Upper lobe of right lung (tissue), 1 donor: ENCODE measurements around the gene GRIK2. TPM values are rescaled to one million over a fixed set of nuclear protein-coding genes. Genes with fewer than 3 reads are reported as not detected.

ENCODE experiments used
- ATAC-seq: fragments of 200-7000 bp; cut with Tn5 transposase; one replicate; pipeline ENCODE4 v1.9.1; 2020; ENCODE audit warnings: mild to moderate bottlenecking, moderate library complexity
- DNase-seq: peaks from one replicate; pipeline ENCODE4 v3.0.0-alpha.2; 2020
- H3K27ac ChIP-seq: fragments of 200-600 bp; one replicate; pipeline ENCODE4 v1.8.0; 2022
- H3K27me3 ChIP-seq: fragments of 200-600 bp; one replicate; pipeline ENCODE4 v1.8.0; 2022; ENCODE audit warnings: mild to moderate bottlenecking
- H3K36me3 ChIP-seq: fragments of 200-600 bp; one replicate; pipeline ENCODE4 v1.8.0; 2022
- H3K4me1 ChIP-seq: fragments of 200-600 bp; one replicate; pipeline ENCODE4 v1.8.0; 2022
- H3K4me3 ChIP-seq: fragments of 200-600 bp; one replicate; pipeline ENCODE4 v1.8.0; 2022; ENCODE audit warnings: mild to moderate bottlenecking
- H3K9me3 ChIP-seq: fragments of 200-600 bp; one replicate; pipeline ENCODE4 v1.8.0; 2022
- CTCF ChIP-seq: fragments of 200-600 bp; IDR thresholded peaks from one replicate; pipeline ENCODE4 v1.8.0; 2022; ENCODE audit warnings: antibody characterized with exemption
- intact Hi-C: fragments of 100-400 bp; cut with DNase I; formaldehyde crosslinking; loops from one replicate; pipeline ENCODE4 v1.11.0; 2022
- total RNA-seq: library from RNA; stranded (reverse); fragmentation: NEBNext Ultra II Directional; extraction: Animal tissue kit (Norgen Biotek cat#: 25700); gene quantifications from one replicate; pipeline ENCODE4 v1.2.1, GENCODE V29; 2021
- donor health status: DM: no; HTN: yes; CAD: no; lungs with severe emphysema.

Gene GRIK2
- total RNA-seq, 1 donor from 2014 or later = 0.38 TPM

DNA sequence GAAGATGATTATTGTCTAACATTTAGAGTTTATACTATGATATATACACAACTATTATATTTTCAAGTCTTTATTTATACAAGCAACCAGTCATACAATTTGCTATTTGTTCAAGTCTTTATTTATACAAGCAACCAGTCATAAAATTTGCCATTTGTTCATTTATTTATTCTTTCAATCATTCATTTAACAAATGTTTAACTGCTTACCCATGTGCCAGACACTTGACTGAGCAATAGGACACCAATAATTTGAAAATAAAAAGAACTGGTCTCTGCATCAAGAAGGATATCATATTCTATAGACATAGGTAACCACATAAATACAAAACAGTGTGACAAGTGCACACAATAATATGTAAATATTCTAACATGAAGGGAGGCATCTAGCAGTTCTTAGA is 20.3 kb downstream of the GRIK2 start:
- DNase-seq (no peak), ATAC-seq (no peak)
- H3K36me3 ChIP-seq = no peaks in the 10 kb centered on the region
- no peak overlapping the region for H3K4me3 ChIP-seq
- intact Hi-C loops = no loop called here
- H3K27ac ChIP-seq = no peak overlapping the region
- H3K9me3 ChIP-seq = no peaks in the 10 kb centered on the region
- no peak for TF ChIP-seq CTCF
- no peaks in the 10 kb centered on the region for H3K27me3 ChIP-seq
- no peaks in the 10 kb centered on the region for H3K4me1 ChIP-seq

GRCh38 chr6:101417900-101418299 is 24.4 kb downstream of the GRIK2 start:
- H3K9me3 ChIP-seq = no peaks in the 10 kb centered on the region
- no peak for DNase-seq
- H3K36me3 ChIP-seq = no peaks in the 10 kb centered on the region
- H3K4me3 ChIP-seq = no peak overlapping the region
- no peaks in the 10 kb centered on the region for H3K4me1 ChIP-seq
- intact Hi-C loops = no loop called here
- no peak for ATAC-seq
- TF ChIP-seq CTCF = no peak
- H3K27ac ChIP-seq = no peak overlapping the region
- H3K27me3 ChIP-seq = no peaks in the 10 kb centered on the region

DNA sequence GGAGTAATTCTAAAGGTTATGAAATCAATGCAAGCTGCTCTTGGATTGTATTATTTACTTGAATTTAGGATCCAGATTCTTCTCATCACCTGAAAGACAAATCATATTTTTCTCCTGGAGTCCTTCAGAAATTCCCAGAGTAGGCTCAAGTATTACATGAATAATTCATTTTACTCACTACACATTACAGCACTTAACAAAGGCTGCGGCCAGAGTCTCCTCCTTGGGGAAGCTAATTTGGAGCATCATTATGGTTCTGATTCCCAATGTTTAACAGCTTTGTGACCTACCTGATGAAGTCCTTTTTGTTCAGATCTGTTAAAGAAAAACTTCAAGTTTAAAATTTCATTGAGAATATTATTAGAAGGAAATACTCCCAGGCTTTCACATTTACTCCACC is 28.7 kb downstream of the GRIK2 start:
- H3K27ac ChIP-seq = no peak overlapping the region
- intact Hi-C loops = no loop called here
- H3K36me3 ChIP-seq = no peaks in the 10 kb centered on the region
- no peaks in the 10 kb centered on the region for H3K9me3 ChIP-seq
- no peak for ATAC-seq
- no peaks in the 10 kb centered on the region for H3K27me3 ChIP-seq
- no peak for TF ChIP-seq CTCF
- DNase-seq = no peak
- H3K4me3 ChIP-seq = no peak overlapping the region
- no peaks in the 10 kb centered on the region for H3K4me1 ChIP-seq

DNA sequence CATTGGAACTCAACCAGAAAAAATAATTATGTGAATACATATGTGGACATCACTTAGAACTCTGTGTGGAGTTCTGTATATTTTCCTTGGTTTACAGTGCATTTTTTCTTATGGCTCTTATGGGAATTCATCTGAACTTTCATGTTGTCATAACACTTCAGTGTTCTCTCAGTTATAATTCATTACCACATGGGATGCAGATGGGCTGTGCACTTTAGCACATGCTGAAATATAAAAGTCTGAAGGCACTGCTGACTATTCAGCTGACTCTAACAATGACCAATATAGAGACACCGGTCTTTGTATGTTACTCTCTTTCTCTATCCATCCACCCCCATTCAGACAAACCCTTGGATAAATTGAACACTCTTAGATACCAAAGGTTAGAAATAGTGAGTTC is 29.3 kb downstream of the GRIK2 start:
- no peak for ATAC-seq

GRCh38 chr6:101429270-101429669 is 35.8 kb downstream of the GRIK2 start:
- no peak for TF ChIP-seq CTCF
- no peak for DNase-seq
- intact Hi-C loops = no loop called here
- Histone ChIP-seq H3K9me3 (no peaks in the 10 kb centered on the region), H3K27me3 (no peaks in the 10 kb centered on the region), H3K27ac (no peak overlapping the region), H3K4me1 (no peaks in the 10 kb centered on the region), H3K36me3 (no peaks in the 10 kb centered on the region), H3K4me3 (no peak overlapping the region)
- no peak for ATAC-seq

More for the DNA sequence above, 29.3 kb downstream of the GRIK2 start:
- Histone ChIP-seq H3K36me3 (no peaks in the 10 kb centered on the region), H3K27ac (no peak overlapping the region), H3K27me3 (no peaks in the 10 kb centered on the region), H3K4me3 (no peak overlapping the region), H3K4me1 (no peaks in the 10 kb centered on the region), H3K9me3 (no peaks in the 10 kb centered on the region)
- DNase-seq = no peak
- TF ChIP-seq CTCF = no peak
- intact Hi-C loops = no loop called here

- intact Hi-C loops = no loop called here
- no peak for ATAC-seq
- TF ChIP-seq CTCF = no peak
- H3K4me3 ChIP-seq = no peak overlapping the region
- no peaks in the 10 kb centered on the region for H3K4me1 ChIP-seq
- no peaks in the 10 kb centered on the region for H3K9me3 ChIP-seq
- no peak for DNase-seq
- H3K36me3 ChIP-seq = no peaks in the 10 kb centered on the region
- no peak overlapping the region for H3K27ac ChIP-seq
- no peaks in the 10 kb centered on the region for H3K27me3 ChIP-seq
Measured at GRCh38 chr6:101429845-101430244, 36.3 kb downstream of the GRIK2 start.
